ENCODE data around the gene RDM1.

DNA sequence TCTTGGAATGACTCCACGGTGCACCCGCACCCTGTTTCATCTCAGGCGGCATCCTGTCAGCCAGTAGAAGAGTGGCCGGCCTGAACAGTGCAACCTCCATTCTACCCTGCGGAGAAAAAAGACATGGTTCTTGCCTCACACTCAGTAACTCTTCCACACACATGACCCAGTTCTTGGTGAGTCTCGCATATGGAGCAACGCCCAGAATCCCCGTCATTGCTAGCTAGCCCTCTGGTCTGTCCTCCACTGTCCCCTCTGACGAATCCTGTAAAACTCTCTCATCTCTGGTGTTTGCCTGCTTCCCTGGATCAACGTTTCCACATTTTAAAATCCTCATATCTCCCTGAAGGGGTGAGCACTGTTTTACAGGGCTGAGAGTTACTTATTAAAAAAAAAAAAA is 4.2 kb upstream of the RDM1 start:
- TF ChIP-seq, protein P1, sequence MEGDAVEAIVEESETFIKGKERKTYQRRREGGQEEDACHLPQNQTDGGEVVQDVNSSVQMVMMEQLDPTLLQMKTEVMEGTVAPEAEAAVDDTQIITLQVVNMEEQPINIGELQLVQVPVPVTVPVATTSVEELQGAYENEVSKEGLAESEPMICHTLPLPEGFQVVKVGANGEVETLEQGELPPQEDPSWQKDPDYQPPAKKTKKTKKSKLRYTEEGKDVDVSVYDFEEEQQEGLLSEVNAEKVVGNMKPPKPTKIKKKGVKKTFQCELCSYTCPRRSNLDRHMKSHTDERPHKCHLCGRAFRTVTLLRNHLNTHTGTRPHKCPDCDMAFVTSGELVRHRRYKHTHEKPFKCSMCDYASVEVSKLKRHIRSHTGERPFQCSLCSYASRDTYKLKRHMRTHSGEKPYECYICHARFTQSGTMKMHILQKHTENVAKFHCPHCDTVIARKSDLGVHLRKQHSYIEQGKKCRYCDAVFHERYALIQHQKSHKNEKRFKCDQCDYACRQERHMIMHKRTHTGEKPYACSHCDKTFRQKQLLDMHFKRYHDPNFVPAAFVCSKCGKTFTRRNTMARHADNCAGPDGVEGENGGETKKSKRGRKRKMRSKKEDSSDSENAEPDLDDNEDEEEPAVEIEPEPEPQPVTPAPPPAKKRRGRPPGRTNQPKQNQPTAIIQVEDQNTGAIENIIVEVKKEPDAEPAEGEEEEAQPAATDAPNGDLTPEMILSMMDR (IDR thresholded peaks at IDR 0.05), result no peak
- TF ChIP-seq POLR2A (IDR thresholded peaks at IDR 0.05), result no peak
